HepG2 (cell line): Measurements from ENCODE around the gene NUDT7. TPM values are rescaled to one million over a fixed set of nuclear protein-coding genes. Genes with fewer than 3 reads are reported as not detected.
A peak's percentile ranks its signal among the peaks of the same experiment; 100 is the strongest.

Experiments
- ARID5B ChIP-seq: IDR thresholded peaks from 2 replicates; pipeline ENCODE4 v1.4.0; 2020; ENCODE audit warnings: mild to moderate bottlenecking, missing genetic modification reagents
- ASH2L ChIP-seq: fragments of 300-600, 200-600 bp; sonication (generic); IDR thresholded peaks from 2 replicates; pipeline ENCODE4 v1.7.0; 2017; ENCODE audit warnings: low read depth, mild to moderate bottlenecking, moderate library complexity, mixed read lengths, low read length; ENCODE audit not compliant: insufficient read length
- CCAR2 ChIP-seq: fragments of 200-400 bp; formaldehyde crosslinking; optimal IDR thresholded peaks from 2 replicates; pipeline ENCODE3; 2018; ENCODE audit warnings: low read depth, mild to moderate bottlenecking, low read length, moderate library complexity
- CSRNP2 ChIP-seq: sonication (generic); formaldehyde crosslinking; conservative IDR thresholded peaks from 2 replicates; pipeline ENCODE4 v1.8.0; 2022; ENCODE audit warnings: low read depth, missing genetic modification reagents
- CTCF ChIP-seq: sonication (generic); formaldehyde crosslinking; IDR thresholded peaks from 2 replicates; pipeline ENCODE4 v1.5.0; 2020; ENCODE audit warnings: mild to moderate bottlenecking, missing genetic modification reagents, moderate library complexity
- FIP1L1 ChIP-seq: fragments of 200-400 bp; formaldehyde crosslinking; IDR thresholded peaks from 2 replicates; pipeline ENCODE4 v1.6.1; 2018; ENCODE audit warnings: low read depth, mild to moderate bottlenecking, low read length, moderate library complexity, borderline replicate concordance; ENCODE audit not compliant: insufficient read depth
- FOXP1 ChIP-seq, 2 experiments: fragments of 450-650 bp in 1 of 2; IDR thresholded peaks; 2 replicates each; pipeline ENCODE4 v1.6.1; 2017 to 2018; ENCODE audit warnings: antibody characterized with exemption in 1 of 2
- GABPA ChIP-seq, 2 experiments: IDR thresholded peaks; 2 replicates each; pipeline ENCODE4 v1.6.1; 2011 to 2016; ENCODE audit warnings: low read depth in 2 of 2, low read length in 1 of 2, missing biosample characterization in 1 of 2, missing genetic modification characterization in 1 of 2
- GABPB1 ChIP-seq: IDR thresholded peaks from 2 replicates; pipeline ENCODE4 v1.6.1; 2016; ENCODE audit warnings: mild to moderate bottlenecking, missing genetic modification reagents, moderate library complexity, missing compliant biosample characterization
- GATAD2A ChIP-seq: IDR thresholded peaks from 2 replicates; pipeline ENCODE4 v1.6.1; 2016
- HDAC2 ChIP-seq: sonication (generic); formaldehyde crosslinking; IDR thresholded peaks from 2 replicates; pipeline ENCODE4 v1.4.0; 2020; ENCODE audit warnings: missing genetic modification reagents
- IRF2 ChIP-seq: IDR thresholded peaks from 2 replicates; pipeline ENCODE4 v1.6.1; 2018; ENCODE audit warnings: missing genetic modification reagents, missing compliant biosample characterization
- KMT2B ChIP-seq: IDR thresholded peaks from 2 replicates; pipeline ENCODE4 v1.6.1; 2016; ENCODE audit warnings: missing genetic modification reagents, missing compliant biosample characterization
- MAF1 ChIP-seq: sonication (generic); formaldehyde crosslinking; IDR thresholded peaks from 2 replicates; pipeline ENCODE4 v1.5.0; 2020; ENCODE audit warnings: missing genetic modification reagents, borderline replicate concordance
- MED1 ChIP-seq: sonication (generic); formaldehyde crosslinking; IDR thresholded peaks from 2 replicates; pipeline ENCODE4 v1.4.0; 2020; ENCODE audit warnings: missing genetic modification reagents
- MYC ChIP-seq: sonication (generic); formaldehyde crosslinking; IDR thresholded peaks from 2 replicates; pipeline ENCODE4 v1.9.0; 2021; ENCODE audit warnings: missing genetic modification reagents, borderline replicate concordance
- NCOR1 ChIP-seq: fragments of 200-600 bp; sonication (generic); IDR thresholded peaks from 2 replicates; pipeline ENCODE4 v1.7.0; 2017; ENCODE audit warnings: antibody characterized with exemption, low read length, borderline replicate concordance
- NFE2 ChIP-seq: sonication (generic); formaldehyde crosslinking; IDR thresholded peaks from 2 replicates; pipeline ENCODE4 v1.4.0; 2020; ENCODE audit warnings: missing genetic modification reagents
- RAD21 ChIP-seq: fragments of 450-650 bp; formaldehyde crosslinking; IDR thresholded peaks from 2 replicates; pipeline ENCODE4 v1.5.0; 2020; ENCODE audit warnings: mild to moderate bottlenecking
- RBM22 ChIP-seq: fragments of 200-400 bp; formaldehyde crosslinking; optimal IDR thresholded peaks from 2 replicates; pipeline ENCODE3; 2017; ENCODE audit warnings: mild to moderate bottlenecking, low read length, moderate library complexity
- SP1 ChIP-seq, 2 experiments: fragments of 450-650 bp in 1 of 2; sonication (generic) in 1 of 2; formaldehyde crosslinking in 1 of 2; IDR thresholded peaks; 2 replicates each; pipeline versions ENCODE4 v1.4.0 to v1.6.1; 2016 to 2020; ENCODE audit warnings: missing genetic modification reagents in 1 of 2
- ZC3H13 ChIP-seq: sonication (generic); formaldehyde crosslinking; IDR thresholded peaks from 2 replicates; pipeline ENCODE4 v1.8.1; 2023; ENCODE audit warnings: mild to moderate bottlenecking, missing genetic modification reagents, moderate library complexity
- ZFP90 ChIP-seq: sonication (generic); formaldehyde crosslinking; IDR thresholded peaks from 2 replicates; pipeline ENCODE4 v1.8.0; 2022; ENCODE audit warnings: missing genetic modification reagents, mild to moderate bottlenecking, inconsistent platforms, borderline replicate concordance
- ZNF24 ChIP-seq: fragments of 450-650 bp; IDR thresholded peaks from 2 replicates; pipeline ENCODE4 v1.6.1; 2017; ENCODE audit warnings: antibody characterized with exemption, mild to moderate bottlenecking
- ZNF317 ChIP-seq: sonication (generic); formaldehyde crosslinking; IDR thresholded peaks from 2 replicates; pipeline ENCODE4 v1.5.0; 2020; ENCODE audit warnings: mild to moderate bottlenecking, missing genetic modification reagents
- polyA plus RNA-seq, 8 experiments: library from polyadenylated mRNA; depleted of rRNA in 3 of 8; stranded (reverse) in 7 of 8; unstranded in 1 of 8; fragments of >200 nt; fragmentation: Illumina TruSeq in 4 of 8; extraction: Trizol in 4 of 8; gene quantifications; 2 replicates each; pipeline versions ENCODE4 v1.2.1 to v1.2.3, GENCODE V29; 2011 to 2016; ENCODE audit warnings: low read depth in 4 of 8, missing spikeins in 1 of 8, mixed read lengths in 1 of 8; ENCODE audit not compliant: insufficient read depth in 1 of 8
- total RNA-seq, 5 experiments: library from RNA; depleted of rRNA; stranded (reverse); fragments of >200 nt; fragmentation: Illumina TruSeq; extraction: Trizol; gene quantifications; 2 replicates each; pipeline ENCODE4 v1.2.3, GENCODE V29; 2016; ENCODE audit warnings: low read depth in 1 of 5

Gene NUDT7
- total and polyA plus RNA-seq, 2 of the 13 experiments (the other 11 are each of a cell fraction or from before 2014, with no cell fraction given) = 14.3 to 23.9 TPM

GRCh38 chr16:77782694-77783093 is 60.4 kb downstream of the NUDT7 start (continued):
- TF ChIP-seq ARID5B (CRISPR knock-in tag) = peak; percentile 29; the same call in 1 of the 2 replicates
- no peak for TF ChIP-seq ZNF24
- no peak for TF ChIP-seq NFE2
- TF ChIP-seq ASH2L = no peak
- 0 out of 2 replicates have a peak, but pooled peaks have one; percentile 39 for TF ChIP-seq IRF2 (CRISPR knock-in tag)
- TF ChIP-seq GABPA (IDR thresholded peaks at IDR 0.05; ENCODE audit: low read depth, low read length) = no peak
- peak; percentile 74 for TF ChIP-seq GABPA (CRISPR knock-in tag; IDR thresholded peaks at IDR 0.05; ENCODE audit: low read depth)
- no peak for TF ChIP-seq FIP1L1
- no peak for TF ChIP-seq HDAC2 (CRISPR knock-in tag)
- 0 out of 2 replicates have a peak, but pooled peaks have one; percentile 18 for TF ChIP-seq GATAD2A
- TF ChIP-seq MYC (CRISPR knock-in tag) = no peak
- 0 out of 2 replicates have a peak, but pooled peaks have one; percentile 24 for TF ChIP-seq ZNF317
- no peak for TF ChIP-seq CSRNP2 (CRISPR knock-in tag)
- no peak for TF ChIP-seq FOXP1 (IDR thresholded peaks at IDR 0.05)
- no peak for TF ChIP-seq FOXP1 (CRISPR knock-in tag; IDR thresholded peaks at IDR 0.05)
- TF ChIP-seq CCAR2 = no peak
- no peak for TF ChIP-seq RBM22
- TF ChIP-seq ZC3H13 (CRISPR knock-in tag) = no peak
- TF ChIP-seq GABPB1 = peak; percentile 63; the same call in 1 of the 2 replicates
- no peak for TF ChIP-seq ZFP90 (CRISPR knock-in tag)
- TF ChIP-seq SP1 (IDR thresholded peaks at IDR 0.05) = no peak
- TF ChIP-seq SP1 (CRISPR knock-in tag; IDR thresholded peaks at IDR 0.05) = no peak
- no peak for TF ChIP-seq NCOR1
- 0 out of 2 replicates have a peak, but pooled peaks have one; percentile 16 for TF ChIP-seq MED1
- 0 out of 2 replicates have a peak, but pooled peaks have one; percentile 10 for TF ChIP-seq KMT2B
- peak; percentile 81 for TF ChIP-seq CTCF
- peak; percentile 65 for TF ChIP-seq RAD21
- no peak for TF ChIP-seq MAF1 (CRISPR knock-in tag)
